ENCODE data around the gene ABCA12. TPM values are rescaled to one million over a fixed set of nuclear protein-coding genes. Genes with fewer than 3 reads are reported as not detected.

The ABCA12 gene
- total RNA-seq, 1 donor from 2014 or later, result 0.08 TPM

DNA sequence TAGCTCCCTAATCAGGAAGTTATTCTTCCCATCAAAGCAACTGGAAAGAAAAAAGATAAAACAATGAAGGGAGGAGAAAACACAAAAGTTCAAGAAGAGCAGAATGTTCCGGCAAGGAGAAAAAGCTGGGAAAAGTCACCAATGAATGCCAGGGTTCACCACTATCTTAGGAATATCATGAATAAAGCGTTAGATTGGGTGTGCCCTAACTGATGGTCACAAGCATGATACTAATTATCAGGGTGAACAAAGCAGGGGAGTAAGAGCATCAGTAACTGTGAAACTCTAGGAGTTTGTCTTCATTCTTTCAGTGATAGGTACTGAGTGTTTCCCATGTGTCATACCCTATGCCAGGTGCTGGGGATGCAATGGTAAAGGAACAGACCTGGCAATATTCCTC is 115.5 kb downstream of the ABCA12 start:
- DNase-seq (ENCODE audit: extremely low spot score, unreplicated experiment), result no peak
- TF ChIP-seq, protein P1, sequence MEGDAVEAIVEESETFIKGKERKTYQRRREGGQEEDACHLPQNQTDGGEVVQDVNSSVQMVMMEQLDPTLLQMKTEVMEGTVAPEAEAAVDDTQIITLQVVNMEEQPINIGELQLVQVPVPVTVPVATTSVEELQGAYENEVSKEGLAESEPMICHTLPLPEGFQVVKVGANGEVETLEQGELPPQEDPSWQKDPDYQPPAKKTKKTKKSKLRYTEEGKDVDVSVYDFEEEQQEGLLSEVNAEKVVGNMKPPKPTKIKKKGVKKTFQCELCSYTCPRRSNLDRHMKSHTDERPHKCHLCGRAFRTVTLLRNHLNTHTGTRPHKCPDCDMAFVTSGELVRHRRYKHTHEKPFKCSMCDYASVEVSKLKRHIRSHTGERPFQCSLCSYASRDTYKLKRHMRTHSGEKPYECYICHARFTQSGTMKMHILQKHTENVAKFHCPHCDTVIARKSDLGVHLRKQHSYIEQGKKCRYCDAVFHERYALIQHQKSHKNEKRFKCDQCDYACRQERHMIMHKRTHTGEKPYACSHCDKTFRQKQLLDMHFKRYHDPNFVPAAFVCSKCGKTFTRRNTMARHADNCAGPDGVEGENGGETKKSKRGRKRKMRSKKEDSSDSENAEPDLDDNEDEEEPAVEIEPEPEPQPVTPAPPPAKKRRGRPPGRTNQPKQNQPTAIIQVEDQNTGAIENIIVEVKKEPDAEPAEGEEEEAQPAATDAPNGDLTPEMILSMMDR (IDR thresholded peaks at IDR 0.05), result no peak
- Mint-ChIP-seq H3K27ac (ENCODE audit: unreplicated experiment) (peak overlapping the region; percentile 48), H3K36me3 (ENCODE audit: unreplicated experiment) (no peaks in the 10 kb centered on the region), H3K4me3 (ENCODE audit: unreplicated experiment) (no peak overlapping the region), H3K9me3 (ENCODE audit: unreplicated experiment) (no peaks in the 10 kb centered on the region), H3K4me1 (ENCODE audit: unreplicated experiment) (peaks cover 29% of the 10 kb centered on the region), H3K27me3 (ENCODE audit: unreplicated experiment) (no peaks in the 10 kb centered on the region)

DNA sequence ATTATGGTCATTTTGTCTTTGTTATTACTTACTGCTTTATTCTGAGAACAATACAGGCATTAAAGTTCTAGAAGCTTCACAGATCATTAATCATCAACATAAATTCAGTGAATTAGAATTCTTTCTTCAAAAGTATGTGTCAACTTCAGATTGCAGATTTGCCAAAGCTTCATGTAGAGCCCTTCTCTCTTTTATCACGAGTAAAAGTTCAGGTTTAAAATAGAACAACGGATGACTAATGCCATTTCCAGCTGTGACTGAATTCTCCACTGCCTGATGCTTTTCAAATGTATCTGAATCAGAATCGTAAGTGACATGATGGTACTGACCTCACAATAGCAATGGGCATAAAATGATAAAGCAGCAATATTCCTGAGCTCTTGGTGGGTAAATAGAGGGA is 116.0 kb downstream of the ABCA12 start:
- peak overlapping the region; percentile 48 for H3K27ac Mint-ChIP-seq (ENCODE audit: unreplicated experiment)
- H3K27me3 Mint-ChIP-seq (ENCODE audit: unreplicated experiment), result no peaks in the 10 kb centered on the region
- H3K9me3 Mint-ChIP-seq (ENCODE audit: unreplicated experiment), result no peaks in the 10 kb centered on the region
- TF ChIP-seq, protein P1 (IDR thresholded peaks at IDR 0.05), result no peak
- H3K36me3 Mint-ChIP-seq (ENCODE audit: unreplicated experiment), result no peaks in the 10 kb centered on the region
- H3K4me3 Mint-ChIP-seq (ENCODE audit: unreplicated experiment), result no peak overlapping the region
- H3K4me1 Mint-ChIP-seq (ENCODE audit: unreplicated experiment), result peaks cover 24% of the 10 kb centered on the region
- DNase-seq (ENCODE audit: extremely low spot score, unreplicated experiment), result no peak

DNA sequence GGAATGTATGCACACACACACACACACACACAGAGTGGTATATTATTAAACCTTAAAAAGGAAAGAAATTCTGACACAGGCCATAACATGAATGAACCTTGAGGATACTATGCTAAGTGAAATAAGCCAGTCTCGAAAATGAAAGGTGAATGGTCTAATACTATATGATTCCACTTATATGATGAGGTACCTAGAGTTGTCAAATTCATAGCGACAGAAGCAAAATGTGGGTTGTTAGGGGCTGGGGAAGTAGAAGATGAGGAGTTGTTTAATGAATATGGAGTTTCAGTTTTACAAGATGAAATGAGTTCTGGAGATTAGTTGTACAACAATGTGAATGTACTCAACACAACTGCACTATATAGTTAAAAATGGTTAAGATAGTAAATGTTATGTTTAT is 118.1 kb downstream of the ABCA12 start:
- Mint-ChIP-seq H3K27me3 (ENCODE audit: unreplicated experiment) (no peaks in the 10 kb centered on the region), H3K27ac (ENCODE audit: unreplicated experiment) (no peak overlapping the region), H3K36me3 (ENCODE audit: unreplicated experiment) (no peaks in the 10 kb centered on the region)

DNA sequence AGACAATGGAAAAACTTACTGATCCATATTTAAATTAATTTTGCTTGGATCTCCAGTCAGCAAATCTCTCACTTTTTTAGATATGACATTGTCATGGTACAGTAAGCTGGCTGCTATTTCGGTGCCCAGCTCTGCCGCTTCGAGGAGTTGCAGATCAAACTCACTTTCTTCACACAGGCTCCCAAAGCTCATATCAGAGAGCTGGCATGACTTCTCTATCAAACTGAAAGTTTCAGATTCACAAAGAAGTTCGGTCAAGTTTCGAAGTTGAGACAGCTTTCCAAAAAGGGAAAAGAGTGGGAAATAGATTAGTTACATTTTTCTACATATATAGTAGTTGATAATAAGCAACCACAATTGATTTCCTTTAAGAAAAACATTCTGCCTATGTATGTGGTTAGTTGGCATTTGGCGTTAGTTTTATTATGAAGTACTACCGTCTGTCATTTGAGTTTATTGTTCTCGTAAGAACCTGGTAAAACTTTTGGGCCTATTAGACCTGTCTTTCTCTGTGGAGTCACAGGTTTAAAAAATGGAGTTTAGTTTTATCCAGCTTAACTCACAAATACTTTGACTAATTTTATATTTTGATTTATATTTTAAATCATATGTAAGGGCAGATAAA is 118.8 kb downstream of the ABCA12 start:
- H3K36me3 Mint-ChIP-seq (ENCODE audit: unreplicated experiment), result no peaks in the 10 kb centered on the region
- TF ChIP-seq, protein P1 (IDR thresholded peaks at IDR 0.05), result no peak
- peaks cover 3% of the 10 kb centered on the region for H3K9me3 Mint-ChIP-seq (ENCODE audit: unreplicated experiment)
- no peaks in the 10 kb centered on the region for H3K27me3 Mint-ChIP-seq (ENCODE audit: unreplicated experiment)
- H3K4me1 Mint-ChIP-seq (ENCODE audit: unreplicated experiment), result peaks cover 22% of the 10 kb centered on the region
- H3K27ac Mint-ChIP-seq (ENCODE audit: unreplicated experiment), result no peak overlapping the region
- H3K4me3 Mint-ChIP-seq (ENCODE audit: unreplicated experiment), result no peak overlapping the region
- DNase-seq (ENCODE audit: extremely low spot score, unreplicated experiment), result no peak

More for the DNA sequence above, 118.1 kb downstream of the ABCA12 start:
- TF ChIP-seq, protein P1 (IDR thresholded peaks at IDR 0.05), result no peak
- DNase-seq (ENCODE audit: extremely low spot score, unreplicated experiment), result no peak
- Mint-ChIP-seq H3K4me3 (ENCODE audit: unreplicated experiment) (no peak overlapping the region), H3K4me1 (ENCODE audit: unreplicated experiment) (peaks cover 22% of the 10 kb centered on the region), H3K9me3 (ENCODE audit: unreplicated experiment) (peaks cover 3% of the 10 kb centered on the region)

DNA sequence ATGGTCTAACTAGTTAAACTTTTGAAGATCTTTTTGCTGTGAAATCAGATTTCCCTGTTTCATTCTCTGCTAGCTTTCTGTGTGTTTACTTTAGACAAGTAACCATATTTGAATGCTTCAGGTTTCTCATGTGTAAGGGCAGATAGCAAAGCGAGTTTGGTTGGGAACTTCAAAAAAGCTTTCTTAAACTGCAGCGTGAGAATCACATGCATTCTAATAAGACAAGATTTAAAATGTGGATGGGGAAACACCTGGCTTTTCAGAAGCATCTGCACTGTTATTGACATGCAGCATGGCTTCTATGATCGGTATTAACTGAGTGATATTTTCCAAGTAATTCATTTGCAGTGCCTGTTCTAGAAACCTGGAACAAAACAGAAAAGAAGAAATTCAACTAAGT is 119.3 kb downstream of the ABCA12 start:
- no peaks in the 10 kb centered on the region for H3K36me3 Mint-ChIP-seq (ENCODE audit: unreplicated experiment)
- TF ChIP-seq, protein P1 (IDR thresholded peaks at IDR 0.05), result no peak
- no peaks in the 10 kb centered on the region for H3K27me3 Mint-ChIP-seq (ENCODE audit: unreplicated experiment)
- H3K27ac Mint-ChIP-seq (ENCODE audit: unreplicated experiment), result no peak overlapping the region
- peaks cover 22% of the 10 kb centered on the region for H3K4me1 Mint-ChIP-seq (ENCODE audit: unreplicated experiment)
- no peak for DNase-seq (ENCODE audit: extremely low spot score, unreplicated experiment)
- peaks cover 3% of the 10 kb centered on the region for H3K9me3 Mint-ChIP-seq (ENCODE audit: unreplicated experiment)
- H3K4me3 Mint-ChIP-seq (ENCODE audit: unreplicated experiment), result no peak overlapping the region
